Activated naive CD8-positive, alpha-beta T cell treated with anti-CD3 and anti-CD28 coated beads, Interleukin-2, amount 50 U/mL, for 16 hours (primary cell): ENCODE data around the gene SLC25A42.
"Not testable (repeated sequence)": the region's sequence is repeated elsewhere in the genome, so short reads cannot be mapped to it uniquely, and the experiment has no call there.

Experiments used
- DNase-seq: peaks from one replicate; pipeline ENCODE4 v3.0.0-alpha.2; 2020; ENCODE audit warnings: low read depth, low spot score

The SLC25A42 gene

GRCh38 chr19:19068659-19069654 is 5.2 kb downstream of the SLC25A42 start:
- DNase-seq = no peak

GRCh38 chr19:19071897-19072296 is 8.1 kb downstream of the SLC25A42 start:
- no peak for DNase-seq

GRCh38 chr19:19074196-19074882 is 10.5 kb downstream of the SLC25A42 start:
- no peak for DNase-seq

GRCh38 chr19:19075126-19075525 is 11.3 kb downstream of the SLC25A42 start:
- no peak for DNase-seq

- no peak for DNase-seq
Observed at GRCh38 chr19:19076476-19076875, 12.7 kb downstream of the SLC25A42 start.

GRCh38 chr19:19077103-19077502 is 13.3 kb downstream of the SLC25A42 start:
- no peak for DNase-seq

- no peak for DNase-seq
Observed at GRCh38 chr19:19078801-19079200, 15.0 kb downstream of the SLC25A42 start.

- no peak for DNase-seq
Observed at GRCh38 chr19:19079571-19079970, 15.8 kb downstream of the SLC25A42 start.

GRCh38 chr19:19081642-19082151 is 17.9 kb downstream of the SLC25A42 start:
- DNase-seq = no peak

- no peak for DNase-seq
Observed at GRCh38 chr19:19083413-19084178, 19.8 kb downstream of the SLC25A42 start.

GRCh38 chr19:19087676-19088075 is 23.9 kb downstream of the SLC25A42 start:
- no peak for DNase-seq

- DNase-seq = no peak
Observed at GRCh38 chr19:19094513-19094912, 30.7 kb downstream of the SLC25A42 start.

GRCh38 chr19:19095691-19096090 is 31.9 kb downstream of the SLC25A42 start:
- DNase-seq = no peak

GRCh38 chr19:19096641-19097627 is 33.1 kb downstream of the SLC25A42 start:
- no peak for DNase-seq

GRCh38 chr19:19098084-19098702 is 34.4 kb downstream of the SLC25A42 start:
- no peak for DNase-seq

- no peak for DNase-seq
Observed at GRCh38 chr19:19098703-19099632, 35.2 kb downstream of the SLC25A42 start.

- no peak for DNase-seq
Observed at GRCh38 chr19:19101540-19101939, 37.7 kb downstream of the SLC25A42 start.

- DNase-seq = not testable (repeated sequence)
Observed at GRCh38 chr19:19102566-19102965, 38.8 kb downstream of the SLC25A42 start.

GRCh38 chr19:19103167-19103566 is 39.4 kb downstream of the SLC25A42 start:
- DNase-seq = no peak
